GM13977 (cell line): Measurements from ENCODE around the gene SUSD6.

ENCODE experiments used
- DNase-seq: peaks from one replicate; pipeline ENCODE4 v3.0.0; 2012; ENCODE audit warnings: low spot score
- CTCF ChIP-seq: IDR thresholded peaks from 2 replicates; pipeline ENCODE4 v1.5.1; 2012; ENCODE audit warnings: mild to moderate bottlenecking, control low read depth; ENCODE audit not compliant: insufficient read depth; ENCODE audit errors: extremely low read depth, missing control alignments
- in situ Hi-C: fragments of 300-500 bp; cut with MboI; formaldehyde crosslinking; loops from one replicate; pipeline ENCODE4 v1.12.0; 2022; ENCODE audit warnings: low sequenced_read_pairs, low pct_unique_long_range_greater_than_20kb, mixed read lengths, inconsistent platforms; ENCODE audit not compliant: unreplicated experiment

The SUSD6 gene

GRCh38 chr14:69755784-69756183 lies 144.4 kb downstream of the SUSD6 start:
- in situ Hi-C loops: no loop called here
- TF ChIP-seq CTCF: no peak
- no peak for DNase-seq

- TF ChIP-seq CTCF: no peak
- no peak for DNase-seq
- in situ Hi-C loops: no loop called here
These were observed 144.9 kb downstream of the SUSD6 start for GRCh38 chr14:69756298-69756697.

GRCh38 chr14:69760810-69761209 lies 149.4 kb downstream of the SUSD6 start:
- DNase-seq: no peak
- TF ChIP-seq CTCF: no peak
- in situ Hi-C loops: no loop called here

GRCh38 chr14:69763761-69764510 lies 152.5 kb downstream of the SUSD6 start:
- TF ChIP-seq CTCF: no peak
- no peak for DNase-seq
- in situ Hi-C loops: no loop called here
